ENCODE measurements around the gene MAP10. TPM values are rescaled to one million over a fixed set of nuclear protein-coding genes. Genes with fewer than 3 reads are reported as not detected.

The MAP10 gene
- total RNA-seq, 2 experiments from 2014 or later = 0.99 to 1.2 TPM

DNA sequence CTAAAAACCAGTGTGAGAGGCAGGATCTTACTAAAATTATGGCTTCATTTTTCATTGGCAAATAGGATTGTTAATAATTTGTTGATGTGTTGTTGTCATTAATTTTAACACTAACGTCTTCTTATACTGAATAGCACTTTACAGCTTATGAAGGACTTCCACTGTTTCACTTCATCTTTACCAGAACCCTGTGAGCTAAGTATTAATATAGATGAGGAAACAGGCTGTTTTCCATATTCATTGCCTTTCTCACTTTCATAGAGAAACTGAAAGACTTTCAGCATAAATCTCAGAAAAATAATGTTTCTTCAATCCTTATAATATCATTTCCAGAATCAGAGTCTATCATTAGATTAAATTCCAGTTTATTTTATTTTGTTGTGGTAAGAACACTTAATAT lies 8.5 kb downstream of the MAP10 start:
- intact Hi-C loops (cut with DNase I, micrococcal nuclease) = no loop called here
- CTCF ChIA-PET = no interaction called here
- ATAC-seq (ENCODE audit: poor library complexity) (no peak), DNase-seq (no peak)
- peaks cover 0 to 7% of the 10 kb centered on the region in 2 experiments for H3K9me3 ChIP-seq (ENCODE audit: control insufficient read depth in 1 of 2, insufficient read depth in 1 of 2, low read length in 2 of 2)
- H3K4me3 Mint-ChIP-seq = no peak overlapping the region
- no peak overlapping the region for H3K4me3 ChIP-seq (ENCODE audit: low read length)
- H3K9me3 Mint-ChIP-seq = peaks cover 14% of the 10 kb centered on the region
- no peaks in the 10 kb centered on the region for H3K4me1 Mint-ChIP-seq (ENCODE audit: low read depth)
- no peak overlapping the region for H3K27ac Mint-ChIP-seq
- H3K36me3 ChIP-seq (ENCODE audit: insufficient read depth, low read length) = no peaks in the 10 kb centered on the region
- H3K27me3 ChIP-seq (ENCODE audit: control insufficient read depth in 1 of 2, insufficient read depth in 2 of 2, low read length in 2 of 2) = no peaks in the 10 kb centered on the region
- no peaks in the 10 kb centered on the region for H3K27me3 Mint-ChIP-seq
- POLR2A ChIA-PET = no interaction called here
- no peak overlapping the region for H3K27ac ChIP-seq (ENCODE audit: low read depth in 1 of 2, low read length in 2 of 2)
- no peaks in the 10 kb centered on the region for H3K4me1 ChIP-seq (ENCODE audit: insufficient read depth, low read length)
- peaks cover 4% of the 10 kb centered on the region for H3K36me3 Mint-ChIP-seq (ENCODE audit: low read depth)
- TF ChIP-seq, protein P1, sequence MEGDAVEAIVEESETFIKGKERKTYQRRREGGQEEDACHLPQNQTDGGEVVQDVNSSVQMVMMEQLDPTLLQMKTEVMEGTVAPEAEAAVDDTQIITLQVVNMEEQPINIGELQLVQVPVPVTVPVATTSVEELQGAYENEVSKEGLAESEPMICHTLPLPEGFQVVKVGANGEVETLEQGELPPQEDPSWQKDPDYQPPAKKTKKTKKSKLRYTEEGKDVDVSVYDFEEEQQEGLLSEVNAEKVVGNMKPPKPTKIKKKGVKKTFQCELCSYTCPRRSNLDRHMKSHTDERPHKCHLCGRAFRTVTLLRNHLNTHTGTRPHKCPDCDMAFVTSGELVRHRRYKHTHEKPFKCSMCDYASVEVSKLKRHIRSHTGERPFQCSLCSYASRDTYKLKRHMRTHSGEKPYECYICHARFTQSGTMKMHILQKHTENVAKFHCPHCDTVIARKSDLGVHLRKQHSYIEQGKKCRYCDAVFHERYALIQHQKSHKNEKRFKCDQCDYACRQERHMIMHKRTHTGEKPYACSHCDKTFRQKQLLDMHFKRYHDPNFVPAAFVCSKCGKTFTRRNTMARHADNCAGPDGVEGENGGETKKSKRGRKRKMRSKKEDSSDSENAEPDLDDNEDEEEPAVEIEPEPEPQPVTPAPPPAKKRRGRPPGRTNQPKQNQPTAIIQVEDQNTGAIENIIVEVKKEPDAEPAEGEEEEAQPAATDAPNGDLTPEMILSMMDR (IDR thresholded peaks at IDR 0.05) = no peak

DNA sequence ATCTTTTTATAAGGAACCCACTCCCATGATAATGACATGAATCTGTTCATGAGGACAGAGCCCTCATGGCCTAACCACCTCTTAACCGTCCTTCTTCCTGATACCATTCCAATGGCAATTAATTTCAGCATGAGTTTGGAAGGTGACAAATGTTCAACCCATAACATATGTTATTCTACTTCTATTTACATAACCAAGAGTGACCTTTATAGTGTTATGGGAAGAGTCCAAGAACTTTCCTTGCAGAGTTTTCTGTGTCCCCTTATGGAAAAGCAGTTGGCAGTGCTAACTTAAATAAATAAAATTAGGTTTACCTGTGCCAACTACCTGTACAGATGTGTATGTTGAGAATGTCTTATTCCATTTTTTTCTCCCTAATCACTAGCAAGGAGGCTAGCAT lies 11.1 kb downstream of the MAP10 start:
- no peak for ATAC-seq (ENCODE audit: poor library complexity)
- DNase-seq = no peak
- Mint-ChIP-seq H3K4me3 (no peak overlapping the region), H3K4me1 (ENCODE audit: low read depth) (no peaks in the 10 kb centered on the region), H3K27me3 (no peaks in the 10 kb centered on the region), H3K9me3 (peaks cover 7% of the 10 kb centered on the region), H3K27ac (no peak overlapping the region), H3K36me3 (ENCODE audit: low read depth) (peaks cover 4% of the 10 kb centered on the region)
- H3K27ac ChIP-seq (ENCODE audit: low read depth in 1 of 2, low read length in 2 of 2) = no peak overlapping the region
- ChIA-PET POLR2A (no interaction called here), CTCF (no interaction called here)
- intact Hi-C loops (cut with DNase I, micrococcal nuclease) = no loop called here
- H3K4me3 ChIP-seq (ENCODE audit: low read length) = no peak overlapping the region
- no peaks in the 10 kb centered on the region for H3K27me3 ChIP-seq (ENCODE audit: control insufficient read depth in 1 of 2, insufficient read depth in 2 of 2, low read length in 2 of 2)
- no peaks in the 10 kb centered on the region for H3K9me3 ChIP-seq (ENCODE audit: control insufficient read depth in 1 of 2, insufficient read depth in 1 of 2, low read length in 2 of 2)
- TF ChIP-seq, protein P1 (IDR thresholded peaks at IDR 0.05) = no peak
- no peaks in the 10 kb centered on the region for H3K36me3 ChIP-seq (ENCODE audit: insufficient read depth, low read length)
- no peaks in the 10 kb centered on the region for H3K4me1 ChIP-seq (ENCODE audit: insufficient read depth, low read length)

DNA sequence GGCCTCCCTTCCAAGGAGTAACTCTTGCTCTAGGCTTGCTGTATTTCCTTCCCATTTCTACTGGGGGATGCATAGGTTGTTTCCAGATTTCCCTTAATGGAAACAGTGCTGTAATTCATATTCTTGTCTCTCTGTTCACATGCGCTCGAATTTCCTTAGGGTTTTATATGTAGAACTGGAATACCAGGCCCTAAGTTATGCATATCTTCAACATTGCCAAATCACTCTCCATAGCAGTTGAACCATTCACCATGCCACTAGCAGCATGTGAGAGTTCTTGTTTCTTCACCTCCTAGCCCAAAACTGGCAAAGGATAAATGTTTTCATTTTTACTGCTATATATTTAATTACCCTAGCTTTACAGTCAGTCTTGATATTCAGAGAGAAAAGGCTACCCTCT lies 12.8 kb downstream of the MAP10 start:
- POLR2A ChIA-PET = no interaction called here
- Histone ChIP-seq H3K27ac (ENCODE audit: low read depth in 1 of 2, low read length in 2 of 2) (no peak overlapping the region), H3K9me3 (ENCODE audit: control insufficient read depth in 1 of 2, insufficient read depth in 1 of 2, low read length in 2 of 2) (no peaks in the 10 kb centered on the region), H3K4me1 (ENCODE audit: insufficient read depth, low read length) (no peaks in the 10 kb centered on the region), H3K27me3 (ENCODE audit: control insufficient read depth in 1 of 2, insufficient read depth in 2 of 2, low read length in 2 of 2) (no peaks in the 10 kb centered on the region), H3K4me3 (ENCODE audit: low read length) (no peak overlapping the region), H3K36me3 (ENCODE audit: insufficient read depth, low read length) (no peaks in the 10 kb centered on the region)
- Mint-ChIP-seq H3K4me1 (ENCODE audit: low read depth) (no peaks in the 10 kb centered on the region), H3K27me3 (no peaks in the 10 kb centered on the region), H3K36me3 (ENCODE audit: low read depth) (peaks cover 4% of the 10 kb centered on the region), H3K27ac (no peak overlapping the region), H3K9me3 (peaks cover 3% of the 10 kb centered on the region), H3K4me3 (no peak overlapping the region)
- CTCF ChIA-PET = no interaction called here
- TF ChIP-seq, protein P1 (IDR thresholded peaks at IDR 0.05) = no peak
- DNase-seq = no peak
- intact Hi-C loops (cut with DNase I, micrococcal nuclease) = no loop called here
- no peak for ATAC-seq (ENCODE audit: poor library complexity)
